SK-N-SH (cell line): ENCODE results near the gene PYGM.

Experiments
- CTCF ChIP-seq: fragments of 200-600 bp; sonication (generic); IDR thresholded peaks from 2 replicates; pipeline ENCODE4 v1.6.1; 2017; ENCODE audit warnings: antibody characterized with exemption, mild to moderate bottlenecking, moderate library complexity
- EP300 ChIP-seq, 2 experiments: IDR thresholded peaks; 2 replicates each; pipeline versions ENCODE4 v1.4.0 to v1.6.1; 2012; ENCODE audit warnings: borderline replicate concordance in 1 of 2, low read depth in 1 of 2, low read length in 1 of 2
- MAX ChIP-seq: IDR thresholded peaks from 2 replicates; pipeline ENCODE4 v1.4.0; 2012; ENCODE audit warnings: low read depth
- POLR2AphosphoS5 ChIP-seq: IDR thresholded peaks from 2 replicates; pipeline ENCODE4 v1.6.1; 2012; ENCODE audit warnings: low read depth, low read length
- REST ChIP-seq: IDR thresholded peaks from 2 replicates; pipeline ENCODE4 v1.6.1; 2012; ENCODE audit warnings: mild to moderate bottlenecking, low read depth, low read length, moderate library complexity
- USF1 ChIP-seq: IDR thresholded peaks from 2 replicates; pipeline ENCODE4 v1.4.0; 2012; ENCODE audit warnings: low read depth, borderline replicate concordance

- TF ChIP-seq CTCF (no peak), MAX (no peak), REST (no peak), EP300 (IDR thresholded peaks at IDR 0.05; ENCODE audit: borderline replicate concordance in 1 of 2, low read depth in 1 of 2, low read length in 1 of 2) (no peak), POLR2AphosphoS5 (no peak), USF1 (no peak)
Measured at GRCh38 chr11:64724863-64725532, 34.8 kb downstream of the PYGM start.
